Esophagus muscularis mucosa (tissue), 4 donors: ENCODE measurements around the gene NBPF3. TPM values are rescaled to one million over a fixed set of nuclear protein-coding genes. Genes with fewer than 3 reads are reported as not detected.
"Not testable (repeated sequence)": the region's sequence is repeated elsewhere in the genome, so short reads cannot be mapped to it uniquely, and the experiment has no call there.

ENCODE experiments used
- DNase-seq: peaks from one replicate; pipeline ENCODE4 v3.0.0-alpha.2; 2017; ENCODE audit errors: extremely low spot score
- H3K27ac ChIP-seq, 4 donors: fragments of 200-600 bp; sonication (generic); replicated peaks in 1 of 4; 1 replicate in 3 of 4; 2 replicates in 1 of 4; pipeline ENCODE4 v1.5.1; 2016 to 2019; ENCODE audit warnings: mild to moderate bottlenecking in 1 of 4
- H3K27me3 ChIP-seq, 4 donors: fragments of 200-600 bp; sonication (generic); one replicate each; pipeline versions ENCODE4 v1.5.1 to v1.6.0; 2016 to 2019
- H3K36me3 ChIP-seq, 4 donors: fragments of 200-600 bp; sonication (generic); one replicate each; pipeline ENCODE4 v1.5.1; 2016 to 2019
- H3K4me1 ChIP-seq, 4 donors: fragments of 200-600 bp; sonication (generic); one replicate each; pipeline ENCODE4 v1.5.1; 2016 to 2019
- H3K4me3 ChIP-seq, 4 donors: fragments of 200-600 bp; sonication (generic); 1 replicate in 2 of 4; 2 replicates in 2 of 4; pipeline ENCODE4 v1.5.1; 2016 to 2019; ENCODE audit warnings: mild to moderate bottlenecking in 4 of 4, moderate library complexity in 1 of 4
- H3K9me3 ChIP-seq, 4 donors: fragments of 200-600 bp; sonication (generic); 1 replicate in 3 of 4; 2 replicates in 1 of 4; pipeline ENCODE4 v1.5.1; 2016 to 2019
- CTCF ChIP-seq, 3 experiments: fragments of 200-600 bp in 2 of 3; fragments of 450-650 bp in 1 of 3; sonication (generic) in 2 of 3; IDR thresholded peaks; one replicate each; pipeline ENCODE4 v1.5.1; 2017 to 2019; ENCODE audit warnings: antibody characterized with exemption in 3 of 3, mild to moderate bottlenecking in 2 of 3, moderate library complexity in 1 of 3
- EP300 ChIP-seq: sonication (generic); formaldehyde crosslinking; IDR thresholded peaks from one replicate; pipeline ENCODE4 v1.6.1; 2017; ENCODE audit warnings: antibody characterized with exemption
- POLR2A ChIP-seq: fragments of 450-650 bp; IDR thresholded peaks from one replicate; pipeline ENCODE4 v1.6.1; 2017; ENCODE audit warnings: antibody characterized with exemption, moderate library complexity, mild to moderate bottlenecking, low read depth
- POLR2AphosphoS5 ChIP-seq, 2 donors: sonication (generic); formaldehyde crosslinking; IDR thresholded peaks; one replicate each; pipeline ENCODE4 v1.6.1; 2017; ENCODE audit warnings: antibody characterized with exemption in 2 of 2
- WGBS: methylation state at CpG from one replicate; pipeline ENCODE4 v1.1.5; 2018; 5-methylcytosine and 5-hydroxymethylcytosine counted together
- intact Hi-C: fragments of 100-400 bp; cut with DNase I; formaldehyde crosslinking; loops from one replicate; pipeline ENCODE4 v1.15.1; 2023
- total RNA-seq, 4 donors: library from RNA; depleted of rRNA; stranded (reverse); fragments of >200 nt; gene quantifications; one replicate each; pipeline versions ENCODE4 v1.1.0 to v1.2.1, GENCODE V29; 2016

The NBPF3 gene
- total RNA-seq, 4 donors from 2014 or later = 5.8 to 13.1 (median 9.0) TPM

DNA sequence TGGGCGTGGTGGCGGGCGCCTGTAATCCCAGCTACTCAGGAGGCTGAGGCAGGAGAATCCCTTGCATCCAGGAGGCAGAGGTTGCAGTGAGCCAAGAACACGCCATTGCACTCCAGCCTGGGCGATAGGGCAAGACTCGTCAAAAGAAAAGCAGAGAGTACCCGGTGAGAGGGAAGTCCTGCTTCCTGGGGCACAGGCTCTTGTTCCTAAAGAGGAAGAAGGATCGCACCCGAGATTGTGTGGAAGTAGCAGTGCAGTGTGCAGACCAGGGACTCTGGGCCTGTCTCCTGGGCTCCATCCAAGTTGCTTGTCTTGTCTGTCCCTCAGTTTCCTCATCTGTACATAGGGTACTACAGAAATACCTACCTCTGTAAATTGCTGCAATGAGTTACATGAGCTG is 29.6 kb downstream of the NBPF3 start:
- peak; percentile 42 for DNase-seq
- H3K36me3 ChIP-seq = peaks cover 0 to 63% (median 24%) of the 10 kb centered on the region in 4 donors
- H3K4me3 ChIP-seq = no peak overlapping the region
- H3K27ac ChIP-seq = no peak overlapping the region
- intact Hi-C loops = no loop called here
- no peaks in the 10 kb centered on the region for H3K9me3 ChIP-seq
- H3K27me3 ChIP-seq = no peaks in the 10 kb centered on the region
- no peaks in the 10 kb centered on the region for H3K4me1 ChIP-seq
- 77% methylated on average over 8 of the region's 9 CpGs for WGBS
- TF ChIP-seq POLR2AphosphoS5 (IDR thresholded peaks at IDR 0.05) = no peak
- TF ChIP-seq CTCF (IDR thresholded peaks at IDR 0.05) = no peak
- no peak for TF ChIP-seq EP300
- no peak for TF ChIP-seq POLR2A

DNA sequence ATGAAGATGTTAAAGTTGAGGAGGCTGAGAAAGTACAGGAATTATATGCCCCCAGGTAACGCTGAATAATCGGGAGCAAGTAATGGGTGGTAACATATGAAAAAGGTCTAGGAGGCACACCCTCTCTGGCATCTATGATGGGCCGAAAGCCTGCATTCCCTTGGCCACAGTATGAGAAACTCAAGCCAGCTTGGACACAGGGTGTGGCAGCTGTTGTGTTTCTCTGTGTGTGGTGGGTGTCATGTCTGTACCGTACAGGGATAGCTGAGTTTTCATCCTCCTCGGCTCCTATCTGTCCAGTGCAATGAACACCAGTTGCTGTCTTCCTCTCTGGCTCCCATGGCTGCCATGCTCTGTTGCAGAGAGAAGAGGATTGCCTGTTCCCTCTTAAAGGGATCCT is 32.9 kb downstream of the NBPF3 start:
- Histone ChIP-seq H3K27me3 (no peaks in the 10 kb centered on the region), H3K27ac (no peak overlapping the region), H3K4me3 (no peak overlapping the region), H3K9me3 (no peaks in the 10 kb centered on the region), H3K4me1 (no peaks in the 10 kb centered on the region), H3K36me3 (peaks cover 0 to 70% (median 30%) of the 10 kb centered on the region in 4 donors)
- intact Hi-C loops = no loop called here
- DNase-seq = peak; percentile 68
- 87% methylated on average over 5 of the region's 5 CpGs for WGBS
- TF ChIP-seq EP300 (no peak), POLR2AphosphoS5 (IDR thresholded peaks at IDR 0.05) (no peak), CTCF (IDR thresholded peaks at IDR 0.05) (no peak), POLR2A (no peak)

- H3K27me3 ChIP-seq = no peaks in the 10 kb centered on the region
- intact Hi-C loops = loop anchor here (2.0 kb wide), 1 partner anchor 52 kb away; no protein-coding TSS in a partner anchor
- no peak overlapping the region for H3K4me3 ChIP-seq
- H3K27ac ChIP-seq = no peak overlapping the region
- DNase-seq = peak; percentile 75
- H3K36me3 ChIP-seq = peaks cover 0 to 50% (median 26%) of the 10 kb centered on the region in 4 donors
- H3K4me1 ChIP-seq = no peaks in the 10 kb centered on the region
- no peak for TF ChIP-seq CTCF (IDR thresholded peaks at IDR 0.05)
- TF ChIP-seq POLR2A = no peak
- no peak for TF ChIP-seq EP300
- TF ChIP-seq POLR2AphosphoS5 (IDR thresholded peaks at IDR 0.05) = no peak
- WGBS = 92% methylated on average over 5 of the region's 6 CpGs
- H3K9me3 ChIP-seq = no peaks in the 10 kb centered on the region
These were observed 38.4 kb downstream of the NBPF3 start for GRCh38 chr1:21478356-21478755.

- H3K27ac ChIP-seq, intact Hi-C loops, DNase-seq, H3K4me3 ChIP-seq, H3K9me3 ChIP-seq, H3K4me1 ChIP-seq: not testable (repeated sequence)
- 88% methylated on average over 2 of the region's 4 CpGs for WGBS
- peaks cover 0 to 19% (median 0%) of the 10 kb centered on the region in 4 donors for H3K27me3 ChIP-seq
- H3K36me3 ChIP-seq = peaks cover 0 to 17% (median 6%) of the 10 kb centered on the region in 4 donors
These were observed 43.9 kb downstream of the NBPF3 start for GRCh38 chr1:21483881-21484280.

GRCh38 chr1:21489146-21489545 is 49.2 kb downstream of the NBPF3 start:
- Histone ChIP-seq H3K27me3 (peaks cover 0 to 49% (median 0%) of the 10 kb centered on the region in 4 donors), H3K9me3 (no peaks in the 10 kb centered on the region), H3K4me1 (peaks cover 0 to 5% (median 0%) of the 10 kb centered on the region in 4 donors), H3K4me3 (no peak overlapping the region), H3K27ac (no peak overlapping the region), H3K36me3 (no peaks in the 10 kb centered on the region)
- intact Hi-C loops = no loop called here
- no peak for DNase-seq
- TF ChIP-seq CTCF (IDR thresholded peaks at IDR 0.05) (no peak), EP300 (no peak), POLR2A (no peak), POLR2AphosphoS5 (IDR thresholded peaks at IDR 0.05) (no peak)
- 89% methylated on average over 11 of the region's 11 CpGs for WGBS
